ENCODE measurements around the gene APOA4. TPM values are rescaled to one million over a fixed set of nuclear protein-coding genes. Genes with fewer than 3 reads are reported as not detected.

Gene APOA4
- polyA plus RNA-seq, 1 donor from 2014 or later, result not detected

DNA sequence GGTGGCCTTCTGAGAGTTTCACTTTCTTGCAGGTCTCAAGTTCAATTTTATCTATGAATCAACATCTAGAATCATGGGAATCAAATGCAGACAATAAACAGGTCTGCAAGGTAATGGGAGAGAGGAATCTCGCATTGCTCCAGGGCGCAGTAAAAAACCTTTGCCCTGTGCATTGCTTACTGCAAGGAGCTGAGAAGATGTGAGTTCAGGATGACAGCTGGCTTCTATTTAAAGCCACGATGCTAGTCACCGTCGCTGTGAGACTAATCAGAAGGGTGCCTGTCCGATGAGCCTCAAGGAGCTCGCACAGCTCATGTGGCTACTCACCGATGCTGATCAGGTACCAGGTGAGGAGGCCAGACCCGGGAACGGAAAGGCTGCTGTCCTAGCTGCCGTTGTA lies 44.5 kb upstream of the APOA4 start:
- H3K4me3 ChIP-seq (ENCODE audit: low read length), result no peak overlapping the region
- H3K27me3 ChIP-seq (ENCODE audit: insufficient read depth, low read depth, low read length), result no peaks in the 10 kb centered on the region
- H3K9ac ChIP-seq (ENCODE audit: low read length), result no peak overlapping the region
- H3K27ac ChIP-seq (ENCODE audit: low read length), result no peak overlapping the region
- no peaks in the 10 kb centered on the region for H3F3A ChIP-seq (ENCODE audit: insufficient read depth, low read length, poor library complexity, severe bottlenecking)
- TF ChIP-seq TAF1 (IDR thresholded peaks at IDR 0.05; ENCODE audit: low read depth), result no peak
- TF ChIP-seq, protein P1, sequence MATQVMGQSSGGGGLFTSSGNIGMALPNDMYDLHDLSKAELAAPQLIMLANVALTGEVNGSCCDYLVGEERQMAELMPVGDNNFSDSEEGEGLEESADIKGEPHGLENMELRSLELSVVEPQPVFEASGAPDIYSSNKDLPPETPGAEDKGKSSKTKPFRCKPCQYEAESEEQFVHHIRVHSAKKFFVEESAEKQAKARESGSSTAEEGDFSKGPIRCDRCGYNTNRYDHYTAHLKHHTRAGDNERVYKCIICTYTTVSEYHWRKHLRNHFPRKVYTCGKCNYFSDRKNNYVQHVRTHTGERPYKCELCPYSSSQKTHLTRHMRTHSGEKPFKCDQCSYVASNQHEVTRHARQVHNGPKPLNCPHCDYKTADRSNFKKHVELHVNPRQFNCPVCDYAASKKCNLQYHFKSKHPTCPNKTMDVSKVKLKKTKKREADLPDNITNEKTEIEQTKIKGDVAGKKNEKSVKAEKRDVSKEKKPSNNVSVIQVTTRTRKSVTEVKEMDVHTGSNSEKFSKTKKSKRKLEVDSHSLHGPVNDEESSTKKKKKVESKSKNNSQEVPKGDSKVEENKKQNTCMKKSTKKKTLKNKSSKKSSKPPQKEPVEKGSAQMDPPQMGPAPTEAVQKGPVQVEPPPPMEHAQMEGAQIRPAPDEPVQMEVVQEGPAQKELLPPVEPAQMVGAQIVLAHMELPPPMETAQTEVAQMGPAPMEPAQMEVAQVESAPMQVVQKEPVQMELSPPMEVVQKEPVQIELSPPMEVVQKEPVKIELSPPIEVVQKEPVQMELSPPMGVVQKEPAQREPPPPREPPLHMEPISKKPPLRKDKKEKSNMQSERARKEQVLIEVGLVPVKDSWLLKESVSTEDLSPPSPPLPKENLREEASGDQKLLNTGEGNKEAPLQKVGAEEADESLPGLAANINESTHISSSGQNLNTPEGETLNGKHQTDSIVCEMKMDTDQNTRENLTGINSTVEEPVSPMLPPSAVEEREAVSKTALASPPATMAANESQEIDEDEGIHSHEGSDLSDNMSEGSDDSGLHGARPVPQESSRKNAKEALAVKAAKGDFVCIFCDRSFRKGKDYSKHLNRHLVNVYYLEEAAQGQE (IDR thresholded peaks at IDR 0.05; ENCODE audit: borderline replicate concordance), result no peak
- TF ChIP-seq SMC3 (conservative IDR thresholded peaks at IDR 0.05; ENCODE audit: poor library complexity), result no peak
- no peak for TF ChIP-seq MXI1 (conservative IDR thresholded peaks at IDR 0.05; ENCODE audit: poor library complexity, severe bottlenecking)
- no peak for TF ChIP-seq RAD21 (conservative IDR thresholded peaks at IDR 0.05)
- TF ChIP-seq POLR2AphosphoS5 (IDR thresholded peaks at IDR 0.05), result no peak
- no peak for TF ChIP-seq CTCF (IDR thresholded peaks at IDR 0.05; ENCODE audit: poor library complexity, severe bottlenecking)
- no peak for TF ChIP-seq EZH2 (IDR thresholded peaks at IDR 0.05; ENCODE audit: borderline replicate concordance, insufficient read depth, low read length, poor library complexity, severe bottlenecking)
- no peak for TF ChIP-seq EP300 (conservative IDR thresholded peaks at IDR 0.05; ENCODE audit: poor library complexity, severe bottlenecking)
- no peaks in the 10 kb centered on the region for H4K20me1 ChIP-seq (ENCODE audit: insufficient read depth)
- no peak overlapping the region for H3K4me2 ChIP-seq (ENCODE audit: low read length)
- peaks cover 12% of the 10 kb centered on the region for H3K36me3 ChIP-seq (ENCODE audit: insufficient read depth, low read length)
- H2AFZ ChIP-seq (ENCODE audit: low read depth, low read length), result no peak overlapping the region
- H3K9me2 ChIP-seq (ENCODE audit: insufficient read depth, low read length), result no peaks in the 10 kb centered on the region
- no peaks in the 10 kb centered on the region for H3K9me3 ChIP-seq (ENCODE audit: low read length)
- no peaks in the 10 kb centered on the region for H3K79me2 ChIP-seq (replicated peaks; ENCODE audit: insufficient read depth, low read length)

GRCh38 chr11:116866804-116867455 lies 43.8 kb upstream of the APOA4 start:
- Histone ChIP-seq H2AFZ (ENCODE audit: low read depth, low read length) (no peak overlapping the region), H3K9ac (ENCODE audit: low read length) (no peak overlapping the region), H3K4me2 (ENCODE audit: low read length) (no peak overlapping the region), H3F3A (ENCODE audit: insufficient read depth, low read length, poor library complexity, severe bottlenecking) (no peaks in the 10 kb centered on the region), H3K79me2 (replicated peaks; ENCODE audit: insufficient read depth, low read length) (no peaks in the 10 kb centered on the region), H3K9me3 (ENCODE audit: low read length) (no peaks in the 10 kb centered on the region), H3K27ac (ENCODE audit: low read length) (no peak overlapping the region), H3K27me3 (ENCODE audit: insufficient read depth, low read depth, low read length) (no peaks in the 10 kb centered on the region), H3K36me3 (ENCODE audit: insufficient read depth, low read length) (peaks cover 12% of the 10 kb centered on the region), H3K9me2 (ENCODE audit: insufficient read depth, low read length) (no peaks in the 10 kb centered on the region), H3K4me3 (ENCODE audit: low read length) (no peak overlapping the region), H4K20me1 (ENCODE audit: insufficient read depth) (no peaks in the 10 kb centered on the region)
- TF ChIP-seq EP300 (conservative IDR thresholded peaks at IDR 0.05; ENCODE audit: poor library complexity, severe bottlenecking) (no peak), EZH2 (IDR thresholded peaks at IDR 0.05; ENCODE audit: borderline replicate concordance, insufficient read depth, low read length, poor library complexity, severe bottlenecking) (no peak), SMC3 (conservative IDR thresholded peaks at IDR 0.05; ENCODE audit: poor library complexity) (no peak), CTCF (IDR thresholded peaks at IDR 0.05; ENCODE audit: poor library complexity, severe bottlenecking) (no peak), TAF1 (IDR thresholded peaks at IDR 0.05; ENCODE audit: low read depth) (no peak), RAD21 (conservative IDR thresholded peaks at IDR 0.05) (no peak), MXI1 (conservative IDR thresholded peaks at IDR 0.05; ENCODE audit: poor library complexity, severe bottlenecking) (no peak), POLR2AphosphoS5 (IDR thresholded peaks at IDR 0.05) (no peak)
- TF ChIP-seq, protein P1 (IDR thresholded peaks at IDR 0.05; ENCODE audit: borderline replicate concordance), result no peak
